SH-SY5Y (cell line): ENCODE results near the gene LRRC8B.

Experiments used
- GATA2 ChIP-seq: IDR thresholded peaks from 2 replicates; pipeline ENCODE4 v1.6.1; 2011; ENCODE audit warnings: mild to moderate bottlenecking, low read depth, low read length
- GATA3 ChIP-seq: IDR thresholded peaks from 2 replicates; pipeline ENCODE4 v1.6.1; 2011; ENCODE audit warnings: low read depth, mild to moderate bottlenecking, low read length, moderate library complexity

- TF ChIP-seq GATA2 (no peak), GATA3 (no peak)
Observed at GRCh38 chr1:89483010-89483756, 41.4 kb upstream of the LRRC8B start.
